ENCODE measurements around the gene LIMS1. TPM values are rescaled to one million over a fixed set of nuclear protein-coding genes. Genes with fewer than 3 reads are reported as not detected.
"Not testable (repeated sequence)": the region's sequence is repeated elsewhere in the genome, so short reads cannot be mapped to it uniquely, and the experiment has no call there.

Gene LIMS1
- total RNA-seq, 2 experiments from 2014 or later = 47.4 to 52.2 TPM

DNA sequence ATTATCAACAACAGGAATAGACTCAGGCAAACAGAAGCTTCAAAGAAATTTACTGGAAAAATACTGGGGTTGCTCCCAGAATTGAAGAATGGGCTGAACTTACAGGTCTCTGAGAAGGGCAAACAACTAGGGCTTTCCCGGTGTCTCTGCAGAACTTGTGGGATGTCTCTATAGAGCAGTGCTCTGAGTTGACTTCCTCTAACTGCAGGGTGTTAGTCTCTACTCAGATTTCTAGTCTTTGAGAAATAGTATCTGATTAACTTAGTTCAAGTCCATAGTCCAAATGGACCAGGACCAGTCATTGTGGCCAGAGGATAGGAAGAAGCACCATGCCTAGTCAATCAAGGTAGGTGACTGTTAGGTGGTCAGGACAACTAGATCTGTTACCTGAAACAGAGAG, 45.8 kb downstream of the LIMS1 start:
- CTCF ChIA-PET = no interaction called here
- POLR2A ChIA-PET = no interaction called here

- CTCF ChIA-PET = interaction anchor here (0.5 to 1.7 kb wide), 14 partner anchors 8 to 233 kb away, joined by 3 to 7 read pairs (median 3); partner anchors contain the start of genes GCC2 and LIMS1
- POLR2A ChIA-PET = no interaction called here
These were observed 49.7 kb downstream of the LIMS1 start for GRCh38 chr2:108583903-108584520.

DNA sequence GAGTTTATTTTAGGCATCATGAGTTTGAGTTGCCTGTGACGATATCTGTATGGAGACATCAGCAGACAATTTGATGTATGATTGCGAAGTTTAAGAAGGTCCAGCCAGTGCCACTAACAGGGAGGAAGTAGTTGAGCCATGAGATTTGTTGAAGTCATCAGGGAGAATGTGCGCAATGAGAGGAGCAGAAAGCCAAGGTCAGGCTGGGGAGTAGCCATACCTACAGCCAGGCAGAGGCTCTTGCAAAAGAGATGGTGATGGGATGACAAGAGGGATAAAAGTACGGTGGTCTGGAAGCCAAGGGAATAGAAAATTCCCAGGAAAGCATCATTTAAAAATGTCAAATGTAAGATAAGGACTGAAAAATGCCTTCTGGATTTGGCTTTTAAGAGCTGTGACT, 51.2 kb downstream of the LIMS1 start:
- ChIA-PET CTCF (no interaction called here), POLR2A (no interaction called here)

- CTCF ChIA-PET = no interaction called here
- POLR2A ChIA-PET = no interaction called here
These were observed 51.8 kb downstream of the LIMS1 start for GRCh38 chr2:108586116-108586515.

GRCh38 chr2:108586631-108587030, 52.4 kb downstream of the LIMS1 start:
- ChIA-PET CTCF (no interaction called here), POLR2A (no interaction called here)

GRCh38 chr2:108587621-108588020, 53.4 kb downstream of the LIMS1 start:
- CTCF ChIA-PET = no interaction called here
- POLR2A ChIA-PET = interaction anchor here (0.9 kb wide), 1 partner anchor 54 kb away, joined by 6 read pairs; no protein-coding TSS in a partner anchor

GRCh38 chr2:108588070-108588668, 53.9 kb downstream of the LIMS1 start:
- POLR2A ChIA-PET = no interaction called here
- CTCF ChIA-PET = no interaction called here

DNA sequence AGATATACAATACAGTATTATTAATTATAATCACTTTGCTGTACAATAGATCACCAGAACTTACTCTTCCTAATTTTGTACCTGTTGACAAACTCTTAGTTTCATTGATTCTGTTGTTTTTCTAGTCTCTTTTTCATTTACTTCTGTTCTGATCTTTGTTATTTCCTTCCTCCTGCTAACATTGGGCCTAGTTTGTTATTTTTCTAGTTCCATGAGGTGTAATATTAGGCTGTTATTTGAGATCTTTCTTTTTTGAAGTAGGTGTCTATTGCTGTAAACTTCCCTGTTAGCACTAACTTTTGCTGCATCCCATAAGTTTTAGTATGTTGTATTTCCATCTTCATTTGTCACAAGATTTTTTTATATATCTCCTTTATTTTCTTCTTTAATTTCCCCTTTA, 55.1 kb downstream of the LIMS1 start:
- ChIA-PET CTCF (no interaction called here), POLR2A (no interaction called here)

GRCh38 chr2:108589781-108590180, 55.5 kb downstream of the LIMS1 start:
- POLR2A ChIA-PET = no interaction called here

GRCh38 chr2:108591163-108591562, 56.9 kb downstream of the LIMS1 start:
- ChIA-PET CTCF (interaction anchor here (0.6 kb wide), 1 partner anchor 161 kb away, joined by 3 read pairs; no protein-coding TSS in a partner anchor), POLR2A (no interaction called here)

More at GRCh38 chr2:108589781-108590180, 55.5 kb downstream of the LIMS1 start:
- CTCF ChIA-PET = no interaction called here

- POLR2A ChIA-PET = interaction anchor here (1.0 kb wide), 1 partner anchor 12 kb away, joined by 4 read pairs; no protein-coding TSS in a partner anchor
These were observed 59.4 kb downstream of the LIMS1 start for GRCh38 chr2:108593547-108594098.

DNA sequence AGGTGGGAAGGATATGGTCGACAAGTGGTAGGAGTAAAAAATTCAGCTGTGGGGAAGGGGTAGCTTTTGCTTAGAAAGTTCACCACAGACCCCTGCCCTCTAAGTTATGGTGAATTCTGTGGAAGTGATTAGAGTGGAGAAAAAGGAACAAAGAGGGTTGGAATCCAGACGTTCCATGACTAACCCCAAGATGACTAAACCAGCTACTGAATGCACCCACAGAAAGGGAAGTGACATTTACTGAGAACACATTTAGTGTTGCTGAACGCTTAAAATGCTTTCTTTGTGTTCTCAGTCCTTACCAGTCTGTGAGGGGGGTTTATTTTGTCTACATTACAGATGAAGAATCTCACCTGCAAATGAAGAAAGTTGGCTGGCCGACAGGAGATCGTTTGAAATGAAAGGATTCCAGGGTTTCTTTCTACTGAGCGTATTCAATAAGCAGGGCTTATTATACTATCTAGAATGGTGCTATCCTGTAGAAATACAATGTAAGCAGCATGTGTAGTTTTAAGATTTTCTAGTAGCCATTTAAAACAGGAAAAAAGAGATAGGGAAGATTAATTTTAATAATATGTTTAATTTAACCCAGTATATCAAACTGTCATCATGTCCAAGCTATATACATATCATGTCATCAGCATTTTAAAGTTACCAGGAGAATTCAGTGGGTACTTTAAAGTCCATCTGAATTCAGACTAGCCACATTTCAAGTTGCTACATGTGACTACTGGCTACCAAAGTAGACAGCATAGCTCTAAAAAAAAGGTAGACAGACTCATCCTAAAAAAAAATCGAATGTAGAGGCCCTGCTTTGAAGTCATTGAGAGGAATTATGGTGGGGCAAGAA, 60.1 kb downstream of the LIMS1 start:
- CTCF ChIA-PET = interaction anchor here (0.9 to 2.7 kb wide), 4 partner anchors 10 to 59 kb away, joined by 3 to 16 read pairs (median 4); no protein-coding TSS in a partner anchor
- POLR2A ChIA-PET = interaction anchor here (1.0 to 1.1 kb wide), 2 partner anchors 12 to 35 kb away, joined by 3 to 4 read pairs; no protein-coding TSS in a partner anchor

More at GRCh38 chr2:108593547-108594098, 59.4 kb downstream of the LIMS1 start:
- CTCF ChIA-PET = interaction anchor here (0.9 to 2.7 kb wide), 4 partner anchors 10 to 58 kb away, joined by 3 to 16 read pairs (median 4); no protein-coding TSS in a partner anchor

- ChIA-PET POLR2A (interaction anchor here (1.1 kb wide), 1 partner anchor 34 kb away, joined by 3 read pairs; no protein-coding TSS in a partner anchor), CTCF (interaction anchor here (2.7 kb wide), 1 partner anchor 41 kb away, joined by 16 read pairs; no protein-coding TSS in a partner anchor)
These were observed 60.8 kb downstream of the LIMS1 start for GRCh38 chr2:108594982-108595464.

GRCh38 chr2:108595771-108596170, 61.5 kb downstream of the LIMS1 start:
- POLR2A ChIA-PET = not testable (repeated sequence)
- CTCF ChIA-PET = interaction anchor here (2.7 kb wide), 1 partner anchor 41 kb away, joined by 16 read pairs; no protein-coding TSS in a partner anchor

DNA sequence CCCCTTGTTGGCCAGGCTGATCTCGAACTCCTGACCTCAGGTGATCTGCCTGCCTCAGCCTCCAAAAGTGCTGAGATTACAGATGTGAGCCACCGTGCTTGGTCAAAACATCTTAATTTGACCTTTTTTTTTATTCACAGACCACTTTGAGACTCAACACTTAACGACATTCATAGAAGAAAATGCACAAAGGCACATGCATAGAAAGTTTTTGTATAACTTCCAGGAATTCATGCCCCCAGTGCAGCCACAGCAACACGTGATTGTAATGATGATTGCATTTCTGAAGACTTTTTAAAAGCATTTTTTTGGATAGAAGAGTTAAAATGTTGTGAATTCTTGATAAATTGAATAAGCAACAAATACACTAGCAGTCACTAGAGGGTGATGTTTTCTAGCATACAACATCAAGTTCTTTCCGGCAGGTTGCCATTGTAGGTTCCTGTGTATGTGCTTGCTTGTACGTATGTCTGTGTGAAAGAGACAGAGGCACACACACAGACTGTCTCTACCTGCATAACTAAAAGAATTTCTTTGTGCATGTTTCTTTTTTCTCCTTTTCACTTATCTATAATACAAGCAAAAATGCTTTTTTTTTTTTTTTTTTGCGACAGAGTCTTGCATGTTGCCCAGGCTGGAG, 63.0 kb downstream of the LIMS1 start:
- CTCF ChIA-PET, POLR2A ChIA-PET: not testable (repeated sequence)

- POLR2A ChIA-PET = not testable (repeated sequence)
- CTCF ChIA-PET = interaction anchor here (0.6 kb wide), 1 partner anchor 34 kb away, joined by 3 read pairs; no protein-coding TSS in a partner anchor
These were observed 66.9 kb downstream of the LIMS1 start for GRCh38 chr2:108601199-108601598.

DNA sequence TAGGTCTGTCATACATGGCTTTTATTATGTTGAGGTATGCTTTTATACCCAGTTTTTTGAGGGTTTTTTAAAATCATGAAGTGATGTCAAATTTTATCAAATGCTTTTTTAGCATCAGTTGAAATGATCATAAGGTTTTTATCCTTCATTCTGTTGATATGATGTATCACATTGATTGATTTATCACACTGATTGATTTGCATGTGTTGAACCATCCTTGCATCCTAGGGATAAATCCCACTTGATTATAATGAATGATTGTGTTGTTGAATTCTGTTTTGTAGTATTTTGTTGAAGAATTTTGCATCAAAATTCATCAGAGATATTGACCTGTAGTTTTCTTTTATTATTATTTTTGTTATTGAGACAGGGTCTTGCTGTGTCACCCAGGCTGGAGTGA, 68.2 kb downstream of the LIMS1 start:
- POLR2A ChIA-PET = no interaction called here

DNA sequence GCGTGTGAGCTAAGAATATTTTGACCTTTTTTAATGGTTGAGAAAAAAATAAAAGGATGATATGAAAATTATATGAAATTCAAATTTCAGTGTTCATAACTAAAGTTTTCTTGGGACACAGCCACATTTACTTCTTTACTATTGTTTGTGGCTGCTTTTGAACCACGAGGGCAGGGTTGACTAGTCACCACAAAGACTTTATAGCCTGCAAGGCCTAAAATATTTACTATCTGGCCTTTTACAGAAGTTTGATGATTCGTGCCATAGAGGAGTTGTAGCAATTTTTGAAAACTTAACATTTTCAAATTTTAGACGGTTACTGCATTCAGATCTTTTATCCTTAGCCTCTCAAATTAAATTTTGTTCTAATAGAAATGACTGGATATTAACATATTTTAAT, 69.9 kb downstream of the LIMS1 start:
- POLR2A ChIA-PET = no interaction called here

More for the DNA sequence above, 68.2 kb downstream of the LIMS1 start:
- CTCF ChIA-PET = no interaction called here

GRCh38 chr2:108605947-108606346, 71.7 kb downstream of the LIMS1 start:
- POLR2A ChIA-PET = interaction anchor here (0.8 kb wide), 1 partner anchor 12 kb away, joined by 4 read pairs; no protein-coding TSS in a partner anchor
- CTCF ChIA-PET = interaction anchor here (1.0 to 2.7 kb wide), 2 partner anchors 12 to 31 kb away, joined by 3 to 18 read pairs; no protein-coding TSS in a partner anchor

More for the DNA sequence above, 69.9 kb downstream of the LIMS1 start:
- CTCF ChIA-PET = no interaction called here

Data from activated CD8-positive, alpha-beta memory T cell treated with anti-CD3 and anti-CD28 coated beads for 36 hours (primary cell).